Natural killer cell treated with Interleukin-12 subunit alpha and Interleukin-12 subunit beta and Interleukin-15 and Interleukin-18, amount 100 ng/mL, for 72 hours (primary cell): Measurements from ENCODE around the gene PROZ. TPM values are rescaled to one million over a fixed set of nuclear protein-coding genes. Genes with fewer than 3 reads are reported as not detected.

ENCODE experiments used
- ATAC-seq, 2 donors: fragments of 150-1000 bp; cut with Tn5 transposase in 1 of 2; sonication (Bioruptor Pico), chemical (Tn5 transposase) in 1 of 2; 2 replicates each; pipeline ENCODE4 v1.10.0; 2021
- DNase-seq: peaks from one replicate; pipeline ENCODE4 v3.0.0; 2022; ENCODE audit warnings: low spot score
- H3K27ac Mint-ChIP-seq, 2 donors: 1 replicate in 1 of 2; 2 replicates in 1 of 2; pipeline ENCODE4 v1.8.0; 2022; ENCODE audit warnings: mixed read lengths in 2 of 2, mild to moderate bottlenecking in 1 of 2, moderate library complexity in 1 of 2
- H3K27me3 Mint-ChIP-seq, 2 donors: 1 replicate in 1 of 2; 2 replicates in 1 of 2; pipeline ENCODE4 v1.8.0; 2022; ENCODE audit warnings: mixed read lengths in 2 of 2
- H3K36me3 Mint-ChIP-seq: one replicate; pipeline ENCODE4 v1.8.0; 2022; ENCODE audit warnings: mixed read lengths
- H3K4me1 Mint-ChIP-seq, 2 donors: 1 replicate in 1 of 2; 2 replicates in 1 of 2; pipeline ENCODE4 v1.8.0; 2022; ENCODE audit warnings: low read depth in 2 of 2, mixed read lengths in 2 of 2, mild to moderate bottlenecking in 1 of 2
- H3K4me3 Mint-ChIP-seq: one replicate; pipeline ENCODE4 v1.8.0; 2022; ENCODE audit warnings: mixed read lengths
- H3K9me3 Mint-ChIP-seq: 2 replicates; pipeline ENCODE4 v1.8.0; 2022; ENCODE audit warnings: mixed read lengths
- total RNA-seq, 2 donors: library from RNA; stranded (reverse); gene quantifications; one replicate each; pipeline ENCODE4 v1.2.3, GENCODE V29; 2022

Gene PROZ
- total RNA-seq, 2 donors from 2014 or later, result not detected

- no peak for DNase-seq
- H3K27me3 Mint-ChIP-seq, result peaks cover 0 to 1% of the 10 kb centered on the region in 2 donors
- no peak for ATAC-seq
- H3K36me3 Mint-ChIP-seq, result no peaks in the 10 kb centered on the region
- H3K27ac Mint-ChIP-seq, result no peak overlapping the region
- H3K4me1 Mint-ChIP-seq, result no peaks in the 10 kb centered on the region
- no peaks in the 10 kb centered on the region for H3K9me3 Mint-ChIP-seq
- no peak overlapping the region for H3K4me3 Mint-ChIP-seq
Observed at GRCh38 chr13:113142876-113143275, 15.6 kb upstream of the PROZ start.

GRCh38 chr13:113143466-113144254 is 14.8 kb upstream of the PROZ start:
- Mint-ChIP-seq H3K27ac (no peak overlapping the region), H3K36me3 (no peaks in the 10 kb centered on the region), H3K4me3 (no peak overlapping the region), H3K27me3 (no peaks in the 10 kb centered on the region), H3K9me3 (no peaks in the 10 kb centered on the region), H3K4me1 (no peaks in the 10 kb centered on the region)
- ATAC-seq (no peak), DNase-seq (no peak)

GRCh38 chr13:113144255-113144629 is 14.2 kb upstream of the PROZ start:
- Mint-ChIP-seq H3K4me3 (no peak overlapping the region), H3K4me1 (no peaks in the 10 kb centered on the region), H3K27ac (no peak overlapping the region), H3K9me3 (no peaks in the 10 kb centered on the region), H3K36me3 (no peaks in the 10 kb centered on the region), H3K27me3 (no peaks in the 10 kb centered on the region)
- DNase-seq, result no peak
- ATAC-seq, result no peak

- ATAC-seq, result no peak
- Mint-ChIP-seq H3K4me3 (no peak overlapping the region), H3K27ac (no peak overlapping the region)
Observed at GRCh38 chr13:113145496-113145895, 13.0 kb upstream of the PROZ start.

GRCh38 chr13:113145911-113146598 is 12.4 kb upstream of the PROZ start:
- no peak overlapping the region for H3K4me3 Mint-ChIP-seq
- H3K4me1 Mint-ChIP-seq, result peaks cover under 1% of the 10 kb centered on the region in 2 donors

More at GRCh38 chr13:113145496-113145895, 13.0 kb upstream of the PROZ start:
- no peaks in the 10 kb centered on the region for H3K27me3 Mint-ChIP-seq
- DNase-seq, result no peak
- no peaks in the 10 kb centered on the region for H3K4me1 Mint-ChIP-seq
- H3K36me3 Mint-ChIP-seq, result no peaks in the 10 kb centered on the region
- H3K9me3 Mint-ChIP-seq, result no peaks in the 10 kb centered on the region

GRCh38 chr13:113146750-113147149 is 11.7 kb upstream of the PROZ start:
- H3K9me3 Mint-ChIP-seq, result no peaks in the 10 kb centered on the region
- DNase-seq (no peak), ATAC-seq (no peak)
- H3K36me3 Mint-ChIP-seq, result no peaks in the 10 kb centered on the region
- peaks cover 2 to 5% of the 10 kb centered on the region in 2 donors for H3K4me1 Mint-ChIP-seq
- peaks cover 3 to 6% of the 10 kb centered on the region in 2 donors for H3K27me3 Mint-ChIP-seq
- no peak overlapping the region for H3K27ac Mint-ChIP-seq
- H3K4me3 Mint-ChIP-seq, result no peak overlapping the region

More at GRCh38 chr13:113145911-113146598, 12.4 kb upstream of the PROZ start:
- no peak for ATAC-seq
- Mint-ChIP-seq H3K36me3 (no peaks in the 10 kb centered on the region), H3K9me3 (no peaks in the 10 kb centered on the region), H3K27me3 (peaks cover under 1 to 2% of the 10 kb centered on the region in 2 donors), H3K27ac (no peak overlapping the region)
- no peak for DNase-seq

GRCh38 chr13:113147206-113147605 is 11.2 kb upstream of the PROZ start:
- Mint-ChIP-seq H3K4me1 (peaks cover 4 to 6% of the 10 kb centered on the region in 2 donors), H3K27ac (no peak overlapping the region), H3K36me3 (no peaks in the 10 kb centered on the region), H3K9me3 (no peaks in the 10 kb centered on the region), H3K4me3 (no peak overlapping the region), H3K27me3 (peaks cover 4 to 8% of the 10 kb centered on the region in 2 donors)
- ATAC-seq (no peak), DNase-seq (no peak)

GRCh38 chr13:113148407-113148806 is 10.0 kb upstream of the PROZ start:
- DNase-seq (no peak), ATAC-seq (no peak)
- Mint-ChIP-seq H3K9me3 (no peaks in the 10 kb centered on the region), H3K4me3 (no peak overlapping the region), H3K27ac (no peak overlapping the region), H3K4me1 (peaks cover 12 to 14% of the 10 kb centered on the region in 2 donors), H3K27me3 (peaks cover 11 to 17% of the 10 kb centered on the region in 2 donors), H3K36me3 (no peaks in the 10 kb centered on the region)

- DNase-seq, result no peak
- Mint-ChIP-seq H3K4me3 (no peak overlapping the region), H3K9me3 (no peaks in the 10 kb centered on the region), H3K27me3 (peaks cover 11 to 17% of the 10 kb centered on the region in 2 donors), H3K4me1 (peaks cover 12 to 14% of the 10 kb centered on the region in 2 donors), H3K27ac (no peak overlapping the region), H3K36me3 (no peaks in the 10 kb centered on the region)
- ATAC-seq, result no peak
Observed at GRCh38 chr13:113148940-113149503, 9.4 kb upstream of the PROZ start.

- H3K4me1 Mint-ChIP-seq, result peaks cover 13 to 14% of the 10 kb centered on the region in 2 donors
- ATAC-seq, result no peak
- H3K36me3 Mint-ChIP-seq, result no peaks in the 10 kb centered on the region
- DNase-seq, result no peak
- H3K27ac Mint-ChIP-seq, result no peak overlapping the region
- H3K27me3 Mint-ChIP-seq, result peaks cover 11 to 17% of the 10 kb centered on the region in 2 donors
- no peak overlapping the region for H3K4me3 Mint-ChIP-seq
- H3K9me3 Mint-ChIP-seq, result peaks cover 1% of the 10 kb centered on the region
Observed at GRCh38 chr13:113149711-113150549, 8.5 kb upstream of the PROZ start.

- Mint-ChIP-seq H3K27ac (no peak overlapping the region), H3K4me1 (peaks cover 14% of the 10 kb centered on the region in 2 donors), H3K27me3 (peaks cover 11 to 17% of the 10 kb centered on the region in 2 donors), H3K9me3 (peaks cover 10% of the 10 kb centered on the region), H3K36me3 (peaks cover 6% of the 10 kb centered on the region), H3K4me3 (peak overlapping the region; percentile 30)
- DNase-seq, result no peak
- no peak for ATAC-seq
Observed at GRCh38 chr13:113150550-113151365, 7.7 kb upstream of the PROZ start.

GRCh38 chr13:113151745-113152690 is 6.4 kb upstream of the PROZ start:
- DNase-seq (no peak), ATAC-seq (peak; percentile 22 to 51)
- Mint-ChIP-seq H3K4me3 (peak overlapping the region; percentile 90), H3K4me1 (peaks cover 14% of the 10 kb centered on the region in 2 donors), H3K27me3 (peaks cover 11 to 17% of the 10 kb centered on the region in 2 donors), H3K36me3 (peaks cover 8% of the 10 kb centered on the region), H3K27ac (peak overlapping the region; percentile 1 to 11), H3K9me3 (peaks cover 10% of the 10 kb centered on the region)
